A549 (cell line): ENCODE measurements around the gene ST6GALNAC2. TPM values are rescaled to one million over a fixed set of nuclear protein-coding genes. Genes with fewer than 3 reads are reported as not detected.

ENCODE experiments used
- ATAC-seq, 2 experiments: fragments of 200-7000 bp in 1 of 2; fragments of >200 bp in 1 of 2; cut with Nextera tagmentation in 1 of 2; cut with Tn5 transposase in 1 of 2; 3 replicates each; pipeline versions ENCODE4 v1.8.0 to v1.9.1; 2018 to 2020; ENCODE audit warnings: mild to moderate bottlenecking in 1 of 2, moderate library complexity in 1 of 2
- CTCF ChIA-PET: fragments of 300-600 bp; sonication (Branson Sonifier 250); formaldehyde crosslinking; extraction: SDS; loops from one replicate; lab custom pipeline; 2021; ENCODE audit warnings: antibody characterized with exemption, inconsistent platforms; lab: Yijun Ruan, JAX
- POLR2A ChIA-PET: fragments of 350-600 bp; formaldehyde crosslinking; extraction: SDS; loops from one replicate; lab custom pipeline; 2021; ENCODE audit warnings: antibody characterized with exemption, inconsistent platforms; lab: Yijun Ruan, JAX
- DNase-seq, 2 experiments: peaks; one replicate each; pipeline versions ENCODE4 v3.0.0 to v3.0.0-alpha.2; 2011 to 2016; ENCODE audit warnings: low read depth in 1 of 2, low spot score in 1 of 2
- FAIRE-seq: peaks from 2 replicates; lab custom pipeline; 2011; peaks lifted over from hg19 to GRCh38; lab: Jason Lieb, UNC
- H3K27ac ChIP-seq, 2 experiments: fragments of >200 bp; sonication (Bioruptor Twin); formaldehyde crosslinking; 3 replicates each; pipeline ENCODE4 v1.5.1; 2016 to 2017
- H3K4me1 ChIP-seq: fragments of >200 bp; sonication (Bioruptor Twin); formaldehyde crosslinking; 3 replicates; pipeline ENCODE4 v1.6.1; 2016
- H3K4me2 ChIP-seq: fragments of >200 bp; sonication (Bioruptor Twin); formaldehyde crosslinking; 3 replicates; pipeline ENCODE4 v1.6.1; 2016
- H3K4me3 ChIP-seq: fragments of >200 bp; sonication (Bioruptor Twin); formaldehyde crosslinking; 3 replicates; pipeline ENCODE4 v1.5.1; 2016
- H3K9me3 ChIP-seq: fragments of >200 bp; sonication (Bioruptor Twin); formaldehyde crosslinking; 3 replicates; pipeline ENCODE4 v1.6.1; 2016
- BHLHE40 ChIP-seq: IDR thresholded peaks from 2 replicates; pipeline ENCODE4 v1.6.1; 2012; ENCODE audit warnings: low read depth, low read length, inconsistent platforms
- CEBPB ChIP-seq, 2 experiments: fragments of >200 bp in 1 of 2; sonication (Bioruptor Twin) in 1 of 2; formaldehyde crosslinking in 1 of 2; IDR thresholded peaks; 2 replicates each; pipeline ENCODE4 v1.6.1; 2012 to 2016
- CHD2 ChIP-seq: fragments of 150-350 bp; IDR thresholded peaks from 2 replicates; pipeline ENCODE4 v1.6.1; 2014; ENCODE audit warnings: low read length; ENCODE audit not compliant: partially characterized antibody
- CHD4 ChIP-seq: fragments of 200-600 bp; sonication (generic); IDR thresholded peaks from 2 replicates; pipeline ENCODE4 v1.6.1; 2016; ENCODE audit warnings: antibody characterized with exemption, mild to moderate bottlenecking, borderline replicate concordance
- EHF ChIP-seq: fragments of 250-450 bp; sonication (Bioruptor Pico); IDR thresholded peaks from 2 replicates; pipeline ENCODE4 v1.5.0; 2020; ENCODE audit warnings: mild to moderate bottlenecking
- EHMT2 ChIP-seq: fragments of 200-600 bp; sonication (generic); IDR thresholded peaks from 2 replicates; pipeline ENCODE4 v1.6.1; 2016; ENCODE audit warnings: antibody characterized with exemption, low read depth, mild to moderate bottlenecking, moderate library complexity
- ESRRA ChIP-seq: fragments of 150-350 bp; IDR thresholded peaks from 2 replicates; pipeline ENCODE4 v1.6.1; 2014; ENCODE audit warnings: mild to moderate bottlenecking, low read length, borderline replicate concordance
- FOSB ChIP-seq: fragments of 250-450 bp; sonication (Bioruptor Pico); IDR thresholded peaks from 2 replicates; pipeline ENCODE4 v1.5.0; 2020; ENCODE audit warnings: mild to moderate bottlenecking, moderate library complexity
- FOXS1 ChIP-seq: fragments of 250-450 bp; sonication (Bioruptor Pico); IDR thresholded peaks from 2 replicates; pipeline ENCODE4 v1.5.0; 2020; ENCODE audit warnings: mild to moderate bottlenecking, moderate library complexity
- HEYL ChIP-seq: fragments of 250-450 bp; sonication (Bioruptor Pico); IDR thresholded peaks from 2 replicates; pipeline ENCODE4 v1.8.0; 2021; ENCODE audit warnings: mild to moderate bottlenecking, moderate library complexity
- HOXA7 ChIP-seq: fragments of 250-450 bp; sonication (Bioruptor Pico); IDR thresholded peaks from 2 replicates; pipeline ENCODE4 v1.5.0; 2020; ENCODE audit warnings: mild to moderate bottlenecking, moderate library complexity
- HOXB5 ChIP-seq: fragments of 250-450 bp; sonication (Bioruptor Pico); IDR thresholded peaks from 2 replicates; pipeline ENCODE4 v1.5.0; 2020; ENCODE audit warnings: mild to moderate bottlenecking, moderate library complexity
- JUN ChIP-seq, 2 experiments: fragments of >200 bp; sonication (Bioruptor Twin); formaldehyde crosslinking; IDR thresholded peaks; 2 replicates in 1 of 2; 3 replicates in 1 of 2; pipeline ENCODE4 v1.6.1; 2016 to 2017
- KDM5A ChIP-seq: fragments of 200-600 bp; sonication (generic); IDR thresholded peaks from 2 replicates; pipeline ENCODE4 v1.6.1; 2016; ENCODE audit warnings: antibody characterized with exemption, mild to moderate bottlenecking
- MAFK ChIP-seq: fragments of 450-650 bp; IDR thresholded peaks from 2 replicates; pipeline ENCODE4 v1.6.1; 2014; ENCODE audit not compliant: partially characterized antibody
- MAZ ChIP-seq: fragments of 150-350 bp; IDR thresholded peaks from 2 replicates; pipeline ENCODE4 v1.6.1; 2014; ENCODE audit warnings: antibody characterized with exemption, low read depth, low read length, borderline replicate concordance
- NR3C1 ChIP-seq: fragments of >200 bp; sonication (Bioruptor Twin); formaldehyde crosslinking; IDR thresholded peaks from 3 replicates; pipeline ENCODE4 v1.6.1; 2017
- PHF8 ChIP-seq: fragments of 200-600 bp; sonication (generic); IDR thresholded peaks from 2 replicates; pipeline ENCODE4 v1.6.1; 2016; ENCODE audit warnings: low read depth, mild to moderate bottlenecking, antibody characterized with exemption, moderate library complexity, borderline replicate concordance
- RARB ChIP-seq: fragments of 250-450 bp; sonication (Bioruptor Pico); IDR thresholded peaks from 2 replicates; pipeline ENCODE4 v1.8.0; 2021; ENCODE audit warnings: mild to moderate bottlenecking, moderate library complexity
- RCOR1 ChIP-seq: fragments of 150-350 bp; IDR thresholded peaks from 2 replicates; pipeline ENCODE4 v1.6.1; 2014; ENCODE audit warnings: antibody characterized with exemption, low read length, low read depth
- RFX5 ChIP-seq: fragments of 450-650 bp; IDR thresholded peaks from 2 replicates; pipeline ENCODE4 v1.7.1; 2014; ENCODE audit warnings: antibody characterized with exemption, mild to moderate bottlenecking, moderate library complexity
- SMC3 ChIP-seq: fragments of >200 bp; sonication (Bioruptor Twin); formaldehyde crosslinking; IDR thresholded peaks from 3 replicates; pipeline ENCODE4 v1.6.1; 2018; ENCODE audit warnings: inconsistent platforms
- TFCP2L1 ChIP-seq: fragments of 250-450 bp; sonication (Bioruptor Pico); IDR thresholded peaks from 2 replicates; pipeline ENCODE4 v1.5.0; 2021; ENCODE audit warnings: mild to moderate bottlenecking
- ZC3H11A ChIP-seq: fragments of 450-650 bp; IDR thresholded peaks from 2 replicates; pipeline ENCODE4 v1.6.1; 2014; ENCODE audit warnings: antibody characterized with exemption, mild to moderate bottlenecking
- WGBS: methylation state at CpG from one replicate; pipeline ENCODE4 v1.1.6; 2017; ENCODE audit errors: missing lambda C conversion rate; 5-methylcytosine and 5-hydroxymethylcytosine counted together
- polyA plus RNA-seq, 4 experiments: library from polyadenylated mRNA; depleted of rRNA in 3 of 4; stranded (reverse); fragments of >200 nt; fragmentation: RNase III in 1 of 4; extraction: RNeasy Plus Mini Kit Qiagen cat#74134 plus additional on column Dnase treatment in 1 of 4; gene quantifications; 2 replicates in 3 of 4; 3 replicates in 1 of 4; pipeline ENCODE4 v1.2.3, GENCODE V29; 2011 to 2017
- TF ChIP-seq, protein P1 (sequence below): fragments of 250-450 bp; sonication (Bioruptor Pico); IDR thresholded peaks from 2 replicates; pipeline ENCODE4 v1.5.0; 2021; ENCODE audit warnings: mild to moderate bottlenecking, moderate library complexity, borderline replicate concordance
- TF ChIP-seq, protein P2 (sequence below): fragments of 200-600 bp; sonication (generic); IDR thresholded peaks from 2 replicates; pipeline ENCODE4 v1.6.1; 2016; ENCODE audit warnings: antibody characterized with exemption, mild to moderate bottlenecking, moderate library complexity
- TF ChIP-seq, protein P3 (sequence below): fragments of >200 bp; sonication (Bioruptor Twin); formaldehyde crosslinking; IDR thresholded peaks from 2 replicates; pipeline ENCODE4 v1.6.1; 2016
- TF ChIP-seq, protein P4 (sequence below): fragments of >200 bp; sonication (Bioruptor Twin); formaldehyde crosslinking; IDR thresholded peaks from 3 replicates; pipeline ENCODE4 v1.6.1; 2016

Gene ST6GALNAC2
- polyA plus RNA-seq, 2 of the 4 experiments (the other 2 are of a cell fraction), result 0.41 to 0.74 TPM

DNA sequence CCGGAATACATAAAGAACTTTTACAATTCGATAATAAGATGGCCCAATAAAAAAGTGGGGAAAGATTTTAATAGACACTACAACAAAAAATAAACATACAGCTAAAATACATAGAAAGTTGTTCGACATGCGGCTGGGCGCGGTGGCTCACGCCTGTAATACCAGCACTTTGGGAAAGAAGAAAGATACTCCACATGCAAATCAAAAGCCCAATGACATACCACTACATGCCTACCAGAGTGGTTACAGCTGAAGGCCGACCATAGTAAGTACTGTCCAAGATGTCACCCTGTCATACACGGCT is 36.5 kb downstream of the ST6GALNAC2 start:
- Histone ChIP-seq H3K4me2 (no peak overlapping the region), H3K4me1 (peaks cover 36% of the 10 kb centered on the region), H3K4me3 (no peak overlapping the region), H3K27ac (peak overlapping the region in 1 of 2 experiments; percentile 1; a peak in 1 of 6 replicates), H3K9me3 (no peaks in the 10 kb centered on the region)
- TF ChIP-seq MAFK (no peak), FOXS1 (CRISPR knock-in tag) (no peak), PHF8 (no peak), CEBPB (IDR thresholded peaks at IDR 0.05) (no peak), JUN (IDR thresholded peaks at IDR 0.05) (no peak), ESRRA (no peak), ZC3H11A (no peak), TFCP2L1 (no peak), SMC3 (no peak), RCOR1 (no peak), CHD2 (no peak)
- TF ChIP-seq, protein P1, sequence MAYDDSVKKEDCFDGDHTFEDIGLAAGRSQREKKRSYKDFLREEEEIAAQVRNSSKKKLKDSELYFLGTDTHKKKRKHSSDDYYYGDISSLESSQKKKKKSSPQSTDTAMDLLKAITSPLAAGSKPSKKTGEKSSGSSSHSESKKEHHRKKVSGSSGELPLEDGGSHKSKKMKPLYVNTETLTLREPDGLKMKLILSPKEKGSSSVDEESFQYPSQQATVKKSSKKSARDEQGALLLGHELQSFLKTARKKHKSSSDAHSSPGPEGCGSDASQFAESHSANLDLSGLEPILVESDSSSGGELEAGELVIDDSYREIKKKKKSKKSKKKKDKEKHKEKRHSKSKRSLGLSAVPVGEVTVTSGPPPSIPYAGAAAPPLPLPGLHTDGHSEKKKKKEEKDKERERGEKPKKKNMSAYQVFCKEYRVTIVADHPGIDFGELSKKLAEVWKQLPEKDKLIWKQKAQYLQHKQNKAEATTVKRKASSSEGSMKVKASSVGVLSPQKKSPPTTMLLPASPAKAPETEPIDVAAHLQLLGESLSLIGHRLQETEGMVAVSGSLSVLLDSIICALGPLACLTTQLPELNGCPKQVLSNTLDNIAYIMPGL (CRISPR knock-in tag), result no peak
- TF ChIP-seq, protein P2, sequence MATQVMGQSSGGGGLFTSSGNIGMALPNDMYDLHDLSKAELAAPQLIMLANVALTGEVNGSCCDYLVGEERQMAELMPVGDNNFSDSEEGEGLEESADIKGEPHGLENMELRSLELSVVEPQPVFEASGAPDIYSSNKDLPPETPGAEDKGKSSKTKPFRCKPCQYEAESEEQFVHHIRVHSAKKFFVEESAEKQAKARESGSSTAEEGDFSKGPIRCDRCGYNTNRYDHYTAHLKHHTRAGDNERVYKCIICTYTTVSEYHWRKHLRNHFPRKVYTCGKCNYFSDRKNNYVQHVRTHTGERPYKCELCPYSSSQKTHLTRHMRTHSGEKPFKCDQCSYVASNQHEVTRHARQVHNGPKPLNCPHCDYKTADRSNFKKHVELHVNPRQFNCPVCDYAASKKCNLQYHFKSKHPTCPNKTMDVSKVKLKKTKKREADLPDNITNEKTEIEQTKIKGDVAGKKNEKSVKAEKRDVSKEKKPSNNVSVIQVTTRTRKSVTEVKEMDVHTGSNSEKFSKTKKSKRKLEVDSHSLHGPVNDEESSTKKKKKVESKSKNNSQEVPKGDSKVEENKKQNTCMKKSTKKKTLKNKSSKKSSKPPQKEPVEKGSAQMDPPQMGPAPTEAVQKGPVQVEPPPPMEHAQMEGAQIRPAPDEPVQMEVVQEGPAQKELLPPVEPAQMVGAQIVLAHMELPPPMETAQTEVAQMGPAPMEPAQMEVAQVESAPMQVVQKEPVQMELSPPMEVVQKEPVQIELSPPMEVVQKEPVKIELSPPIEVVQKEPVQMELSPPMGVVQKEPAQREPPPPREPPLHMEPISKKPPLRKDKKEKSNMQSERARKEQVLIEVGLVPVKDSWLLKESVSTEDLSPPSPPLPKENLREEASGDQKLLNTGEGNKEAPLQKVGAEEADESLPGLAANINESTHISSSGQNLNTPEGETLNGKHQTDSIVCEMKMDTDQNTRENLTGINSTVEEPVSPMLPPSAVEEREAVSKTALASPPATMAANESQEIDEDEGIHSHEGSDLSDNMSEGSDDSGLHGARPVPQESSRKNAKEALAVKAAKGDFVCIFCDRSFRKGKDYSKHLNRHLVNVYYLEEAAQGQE, result no peak
- ChIA-PET POLR2A (no interaction called here), CTCF (interaction anchor here (0.6 to 15.7 kb wide), 13 partner anchors 9 to 588 kb away, joined by 3 to 185 read pairs (median 4); partner anchors contain the start of gene PRCD)
- no peak for FAIRE-seq
- DNase-seq, result no peak
- no peak for ATAC-seq
- WGBS, result 74% methylated on average over 9 of the region's 9 CpGs

DNA sequence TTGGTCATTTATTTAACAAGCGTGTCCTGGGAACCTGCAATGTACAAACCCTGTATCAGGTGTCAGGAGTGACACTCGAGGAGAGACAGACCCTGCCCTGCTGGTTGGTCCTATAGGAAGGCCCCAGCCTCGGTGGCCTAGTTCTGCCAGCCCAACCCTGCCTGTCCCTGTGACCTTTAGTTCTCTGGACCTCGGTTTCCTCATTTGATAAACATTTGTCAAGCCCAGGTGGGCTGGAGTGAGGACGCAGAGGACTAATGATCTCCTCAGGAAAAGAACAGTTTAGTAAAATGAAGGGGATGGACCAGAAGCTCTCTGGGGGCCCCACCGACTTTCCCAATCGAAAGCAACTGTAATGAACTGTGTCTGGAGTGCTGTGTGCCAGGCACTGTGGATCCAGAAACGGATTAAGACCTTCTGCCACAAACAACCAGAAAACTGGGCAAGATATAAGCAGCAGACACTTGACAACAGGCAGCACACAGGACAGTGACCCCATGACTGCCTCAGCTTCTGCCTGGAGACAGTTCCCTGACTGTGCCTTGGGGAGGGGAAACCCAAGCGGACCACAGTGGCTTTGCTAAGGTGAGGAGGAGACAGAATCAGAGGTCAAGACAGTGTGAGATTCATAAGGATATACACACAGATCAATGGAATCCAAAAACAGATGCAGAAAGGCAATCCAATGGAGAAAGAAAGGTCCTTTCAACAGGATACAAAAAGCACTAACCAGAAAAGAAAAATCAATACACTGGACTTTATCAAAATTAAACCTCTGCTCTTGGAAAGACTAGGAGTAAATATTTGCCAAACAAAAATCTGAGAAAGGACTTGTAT is 37.1 kb downstream of the ST6GALNAC2 start:
- Histone ChIP-seq H3K4me2 (no peak overlapping the region), H3K27ac (peak overlapping the region in 1 of 2 experiments; percentile 35; a peak in 2 of 6 replicates)
- POLR2A ChIA-PET, result no interaction called here
- FAIRE-seq, result no peak
- TF ChIP-seq MAZ (no peak), SMC3 (no peak), JUN (IDR thresholded peaks at IDR 0.05) (no peak), KDM5A (no peak), EHMT2 (no peak), ESRRA (no peak), BHLHE40 (no peak), HOXB5 (CRISPR knock-in tag) (no peak), HEYL (no peak), NR3C1 (no peak), TFCP2L1 (no peak), CHD4 (no peak), HOXA7 (CRISPR knock-in tag) (no peak), CEBPB (IDR thresholded peaks at IDR 0.05) (no peak), RARB (no peak), RFX5 (no peak), FOSB (CRISPR knock-in tag) (no peak), EHF (no peak)
- TF ChIP-seq, protein P3, sequence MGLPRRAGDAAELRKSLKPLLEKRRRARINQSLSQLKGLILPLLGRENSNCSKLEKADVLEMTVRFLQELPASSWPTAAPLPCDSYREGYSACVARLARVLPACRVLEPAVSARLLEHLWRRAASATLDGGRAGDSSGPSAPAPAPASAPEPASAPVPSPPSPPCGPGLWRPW, result no peak
- TF ChIP-seq, protein P4, sequence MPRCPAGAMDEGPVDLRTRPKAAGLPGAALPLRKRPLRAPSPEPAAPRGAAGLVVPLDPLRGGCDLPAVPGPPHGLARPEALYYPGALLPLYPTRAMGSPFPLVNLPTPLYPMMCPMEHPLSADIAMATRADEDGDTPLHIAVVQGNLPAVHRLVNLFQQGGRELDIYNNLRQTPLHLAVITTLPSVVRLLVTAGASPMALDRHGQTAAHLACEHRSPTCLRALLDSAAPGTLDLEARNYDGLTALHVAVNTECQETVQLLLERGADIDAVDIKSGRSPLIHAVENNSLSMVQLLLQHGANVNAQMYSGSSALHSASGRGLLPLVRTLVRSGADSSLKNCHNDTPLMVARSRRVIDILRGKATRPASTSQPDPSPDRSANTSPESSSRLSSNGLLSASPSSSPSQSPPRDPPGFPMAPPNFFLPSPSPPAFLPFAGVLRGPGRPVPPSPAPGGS, result no peak
- TF ChIP-seq, all 56 proteins: peak for 0
- DNase-seq (no peak), ATAC-seq (no peak)
- CTCF ChIA-PET, result interaction anchor here (0.6 to 15.7 kb wide), 14 partner anchors 9 to 587 kb away, joined by 3 to 185 read pairs (median 4); partner anchors contain the start of gene PRCD
- 67% methylated on average over 9 of the region's 9 CpGs for WGBS
- Histone ChIP-seq H3K9me3 (no peaks in the 10 kb centered on the region), H3K4me1 (peaks cover 36% of the 10 kb centered on the region), H3K4me3 (no peak overlapping the region)
